GM19467 (cell line): ENCODE data around the gene LRRC23.

Experiments
- ATAC-seq: cut with Tn5 transposase; IDR thresholded peaks from one replicate; pipeline ENCODE4 v1.9.1; 2021; ENCODE audit warnings: mild to moderate bottlenecking, moderate library complexity; ENCODE audit not compliant: unreplicated experiment

The LRRC23 gene

GRCh38 chr12:6923851-6924250 is 19.2 kb downstream of the LRRC23 start:
- ATAC-seq, result no peak

GRCh38 chr12:6925239-6925539 is 20.6 kb downstream of the LRRC23 start:
- ATAC-seq, result no peak

GRCh38 chr12:6925540-6926279 is 21.1 kb downstream of the LRRC23 start:
- no peak for ATAC-seq

GRCh38 chr12:6927379-6928021 is 22.9 kb downstream of the LRRC23 start, which contains the start of gene ATN1:
Gene ATN1 (plus strand): TSS chr12:6927959. CDS start chr12:6934002, 6,043 bp downstream.
- no peak for ATAC-seq

GRCh38 chr12:6928022-6928702 is 23.5 kb downstream of the LRRC23 start:
- no peak for ATAC-seq

GRCh38 chr12:6928703-6929407 is 24.2 kb downstream of the LRRC23 start:
- ATAC-seq, result no peak

GRCh38 chr12:6929466-6930452 is 25.1 kb downstream of the LRRC23 start:
- ATAC-seq, result no peak

GRCh38 chr12:6932766-6933165 is 28.1 kb downstream of the LRRC23 start:
- ATAC-seq, result no peak

- ATAC-seq, result no peak
Measured at GRCh38 chr12:6934110-6934509, 29.5 kb downstream of the LRRC23 start.

- ATAC-seq, result no peak
Measured at GRCh38 chr12:6935371-6936193, 31.0 kb downstream of the LRRC23 start.

GRCh38 chr12:6936194-6936635 is 31.6 kb downstream of the LRRC23 start:
- ATAC-seq, result no peak

- peak; percentile 7 for ATAC-seq
Measured at GRCh38 chr12:6936636-6937480, 32.2 kb downstream of the LRRC23 start.

GRCh38 chr12:6937481-6938352 is 33.1 kb downstream of the LRRC23 start:
- ATAC-seq, result peak; percentile 77

- ATAC-seq, result no peak
Measured at GRCh38 chr12:6938353-6939190, 34.0 kb downstream of the LRRC23 start.

- no peak for ATAC-seq
Measured at GRCh38 chr12:6939191-6939540, 34.5 kb downstream of the LRRC23 start.

GRCh38 chr12:6941267-6941666 is 36.6 kb downstream of the LRRC23 start:
- no peak for ATAC-seq

- ATAC-seq, result no peak
Measured at GRCh38 chr12:6941782-6942181, 37.2 kb downstream of the LRRC23 start.
